GM21390 (cell line): ENCODE measurements around the gene WDR53.
"Not testable (repeated sequence)": the region's sequence is repeated elsewhere in the genome, so short reads cannot be mapped to it uniquely, and the experiment has no call there.

ENCODE experiments used
- ATAC-seq: cut with Tn5 transposase; IDR thresholded peaks from one replicate; pipeline ENCODE4 v1.9.1; 2021; ENCODE audit not compliant: unreplicated experiment

The WDR53 gene

GRCh38 chr3:196518966-196519717, 49.2 kb downstream of the WDR53 start:
- ATAC-seq: no peak

GRCh38 chr3:196517919-196518318, 50.4 kb downstream of the WDR53 start:
- no peak for ATAC-seq

GRCh38 chr3:196517162-196517800, 51.1 kb downstream of the WDR53 start:
- no peak for ATAC-seq

GRCh38 chr3:196514913-196515621, 53.3 kb downstream of the WDR53 start, which contains the start of gene SMCO1:
SMCO1 (minus strand) TSS chr3:196515346; CDS start chr3:196515209, 137 bp downstream.
- no peak for ATAC-seq

GRCh38 chr3:196514350-196514716, 54.0 kb downstream of the WDR53 start:
- ATAC-seq: no peak

GRCh38 chr3:196513697-196514349, 54.5 kb downstream of the WDR53 start:
- ATAC-seq: no peak

- ATAC-seq: not testable (repeated sequence)
Observed at GRCh38 chr3:196511646-196512425, 56.5 kb downstream of the WDR53 start.

- not testable (repeated sequence) for ATAC-seq
Observed at GRCh38 chr3:196511108-196511507, 57.2 kb downstream of the WDR53 start.

- ATAC-seq: no peak
Observed at GRCh38 chr3:196506687-196507086, 61.7 kb downstream of the WDR53 start.

GRCh38 chr3:196504556-196504955, 63.8 kb downstream of the WDR53 start:
- no peak for ATAC-seq
